Large intestine (tissue), 3 donors: ENCODE data around the gene HOXB7. TPM values are rescaled to one million over a fixed set of nuclear protein-coding genes. Genes with fewer than 3 reads are reported as not detected.

Experiments used
- DNase-seq, 2 donors: peaks; one replicate each; pipeline versions ENCODE4 v3.0.0 to v3.0.0-alpha.2; 2013
- H3K27ac ChIP-seq: one replicate; pipeline ENCODE4 v1.5.1; 2013; ENCODE audit warnings: low read length
- H3K27me3 ChIP-seq: 2 replicates; pipeline ENCODE4 v1.6.1; 2013; ENCODE audit warnings: low read length; ENCODE audit not compliant: control insufficient read depth, insufficient read depth
- H3K36me3 ChIP-seq: 2 replicates; pipeline ENCODE4 v1.6.1; 2013; ENCODE audit warnings: low read length; ENCODE audit not compliant: control insufficient read depth, insufficient read depth
- H3K4me1 ChIP-seq: one replicate; pipeline ENCODE4 v1.6.1; 2013; ENCODE audit warnings: low read length; ENCODE audit not compliant: control insufficient read depth, insufficient read depth
- H3K4me3 ChIP-seq: one replicate; pipeline ENCODE4 v1.5.1; 2013; ENCODE audit warnings: low read length
- H3K9me3 ChIP-seq: one replicate; pipeline ENCODE4 v1.6.1; 2013; ENCODE audit warnings: mild to moderate bottlenecking, low read depth, low read length, moderate library complexity; ENCODE audit not compliant: control insufficient read depth
- WGBS: methylation state at CpG from one replicate; pipeline ENCODE4 v1.1.5; 2013; ENCODE audit warnings: low lambda C conversion rate; ENCODE audit not compliant: insufficient coverage; 5-methylcytosine and 5-hydroxymethylcytosine counted together
- polyA plus RNA-seq: library from polyadenylated mRNA; unstranded; fragments of 120-200 nt; gene quantifications from one replicate; pipeline ENCODE4 v1.2.1, GENCODE V29; 2013

Gene HOXB7
- polyA plus RNA-seq, 1 donor: 3.5 TPM

- DNase-seq: no peak
- WGBS: 10% methylated on average over 5 of the region's 41 CpGs
- Histone ChIP-seq H3K36me3 (no peaks in the 10 kb centered on the region), H3K27me3 (peaks cover 98% of the 10 kb centered on the region), H3K9me3 (peaks cover 39% of the 10 kb centered on the region), H3K4me1 (peaks cover 40% of the 10 kb centered on the region), H3K27ac (peak within 1 kb of the TSS; percentile 3), H3K4me3 (peak within 1 kb of the TSS; percentile 38)
Measured at GRCh38 chr17:48615047-48615962, 4.5 kb upstream of the HOXB7 start, which contains the start of gene HOXB8. Gene HOXB8 (minus strand): TSS chr17:48615292. CDS start chr17:48614704, 588 bp downstream.

GRCh38 chr17:48613862-48614694, 3.3 kb upstream of the HOXB7 start:
- 3% methylated on average over 2 of the region's 55 CpGs for WGBS
- peaks cover 41% of the 10 kb centered on the region for H3K4me1 ChIP-seq
- H3K27ac ChIP-seq: peak overlapping the region; percentile 3
- H3K36me3 ChIP-seq: no peaks in the 10 kb centered on the region
- DNase-seq: no peak
- H3K4me3 ChIP-seq: peak overlapping the region; percentile 38
- H3K27me3 ChIP-seq: peaks cover 98% of the 10 kb centered on the region
- peaks cover 39% of the 10 kb centered on the region for H3K9me3 ChIP-seq

GRCh38 chr17:48612854-48613691, 2.3 kb upstream of the HOXB7 start:
- 0% methylated on average over 1 of the region's 67 CpGs for WGBS
- Histone ChIP-seq H3K27me3 (peaks cover 98% of the 10 kb centered on the region), H3K4me1 (peaks cover 33% of the 10 kb centered on the region), H3K36me3 (no peaks in the 10 kb centered on the region), H3K4me3 (peak overlapping the region; percentile 38), H3K9me3 (peaks cover 38% of the 10 kb centered on the region), H3K27ac (peak overlapping the region; percentile 53)
- no peak for DNase-seq

GRCh38 chr17:48612456-48612853, 1.6 kb upstream of the HOXB7 start:
- H3K36me3 ChIP-seq: no peaks in the 10 kb centered on the region
- H3K9me3 ChIP-seq: peaks cover 32% of the 10 kb centered on the region
- H3K4me1 ChIP-seq: peaks cover 27% of the 10 kb centered on the region
- H3K4me3 ChIP-seq: peak overlapping the region; percentile 5
- H3K27me3 ChIP-seq: peaks cover 97% of the 10 kb centered on the region
- no peak for DNase-seq
- WGBS: 0% methylated on average over 10 of the region's 15 CpGs
- peak overlapping the region; percentile 32 for H3K27ac ChIP-seq

GRCh38 chr17:48611681-48612455, 1.1 kb upstream of the HOXB7 start:
- Histone ChIP-seq H3K4me1 (peaks cover 26% of the 10 kb centered on the region), H3K27ac (peak overlapping the region; percentile 86), H3K36me3 (no peaks in the 10 kb centered on the region), H3K27me3 (peaks cover 97% of the 10 kb centered on the region), H3K9me3 (peaks cover 32% of the 10 kb centered on the region), H3K4me3 (peak overlapping the region; percentile 61)
- WGBS: no CpG with 5 or more reads among the region's 36 CpGs
- no peak for DNase-seq

- DNase-seq: no peak
- H3K27me3 ChIP-seq: peaks cover 97% of the 10 kb centered on the region
- H3K4me1 ChIP-seq: peaks cover 26% of the 10 kb centered on the region
- 7% methylated on average over 4 of the region's 22 CpGs for WGBS
- peak overlapping the region; percentile 61 for H3K4me3 ChIP-seq
- H3K27ac ChIP-seq: peak overlapping the region; percentile 86
- H3K36me3 ChIP-seq: no peaks in the 10 kb centered on the region
- H3K9me3 ChIP-seq: peaks cover 32% of the 10 kb centered on the region
Measured at GRCh38 chr17:48611213-48611612, 396 bp upstream of the HOXB7 start.

GRCh38 chr17:48609759-48610281, 997 bp downstream of the HOXB7 start:
- peaks cover 29% of the 10 kb centered on the region for H3K4me1 ChIP-seq
- H3K4me3 ChIP-seq: peak overlapping the region; percentile 61
- H3K36me3 ChIP-seq: no peaks in the 10 kb centered on the region
- DNase-seq: no peak
- H3K27me3 ChIP-seq: peaks cover 97% of the 10 kb centered on the region
- no CpG with 5 or more reads among the region's 15 CpGs for WGBS
- peaks cover 30% of the 10 kb centered on the region for H3K9me3 ChIP-seq
- peak overlapping the region; percentile 86 for H3K27ac ChIP-seq

GRCh38 chr17:48609033-48609432, 1.8 kb downstream of the HOXB7 start:
- peaks cover 24% of the 10 kb centered on the region for H3K9me3 ChIP-seq
- peaks cover 29% of the 10 kb centered on the region for H3K4me1 ChIP-seq
- no peaks in the 10 kb centered on the region for H3K36me3 ChIP-seq
- no peak overlapping the region for H3K4me3 ChIP-seq
- no peak for DNase-seq
- H3K27ac ChIP-seq: peak overlapping the region; percentile 86
- H3K27me3 ChIP-seq: peaks cover 97% of the 10 kb centered on the region

GRCh38 chr17:48608494-48608834, 2.4 kb downstream of the HOXB7 start:
- Histone ChIP-seq H3K4me1 (peaks cover 26% of the 10 kb centered on the region), H3K36me3 (no peaks in the 10 kb centered on the region), H3K27me3 (peaks cover 97% of the 10 kb centered on the region), H3K27ac (no peak overlapping the region), H3K9me3 (peaks cover 26% of the 10 kb centered on the region), H3K4me3 (no peak overlapping the region)
- no peak for DNase-seq
- no CpG with 5 or more reads among the region's 1 CpG for WGBS
